COLO668 (cell line): ENCODE data around the gene CTSO.
"Not testable (repeated sequence)": the region's sequence is repeated elsewhere in the genome, so short reads cannot be mapped to it uniquely, and the experiment has no call there.

Source experiments
- DNase-seq: peaks from one replicate; lab custom pipeline; 2025; ENCODE audit not compliant: unreplicated experiment; lab: John Stamatoyannopoulos, UW

Gene CTSO

DNA sequence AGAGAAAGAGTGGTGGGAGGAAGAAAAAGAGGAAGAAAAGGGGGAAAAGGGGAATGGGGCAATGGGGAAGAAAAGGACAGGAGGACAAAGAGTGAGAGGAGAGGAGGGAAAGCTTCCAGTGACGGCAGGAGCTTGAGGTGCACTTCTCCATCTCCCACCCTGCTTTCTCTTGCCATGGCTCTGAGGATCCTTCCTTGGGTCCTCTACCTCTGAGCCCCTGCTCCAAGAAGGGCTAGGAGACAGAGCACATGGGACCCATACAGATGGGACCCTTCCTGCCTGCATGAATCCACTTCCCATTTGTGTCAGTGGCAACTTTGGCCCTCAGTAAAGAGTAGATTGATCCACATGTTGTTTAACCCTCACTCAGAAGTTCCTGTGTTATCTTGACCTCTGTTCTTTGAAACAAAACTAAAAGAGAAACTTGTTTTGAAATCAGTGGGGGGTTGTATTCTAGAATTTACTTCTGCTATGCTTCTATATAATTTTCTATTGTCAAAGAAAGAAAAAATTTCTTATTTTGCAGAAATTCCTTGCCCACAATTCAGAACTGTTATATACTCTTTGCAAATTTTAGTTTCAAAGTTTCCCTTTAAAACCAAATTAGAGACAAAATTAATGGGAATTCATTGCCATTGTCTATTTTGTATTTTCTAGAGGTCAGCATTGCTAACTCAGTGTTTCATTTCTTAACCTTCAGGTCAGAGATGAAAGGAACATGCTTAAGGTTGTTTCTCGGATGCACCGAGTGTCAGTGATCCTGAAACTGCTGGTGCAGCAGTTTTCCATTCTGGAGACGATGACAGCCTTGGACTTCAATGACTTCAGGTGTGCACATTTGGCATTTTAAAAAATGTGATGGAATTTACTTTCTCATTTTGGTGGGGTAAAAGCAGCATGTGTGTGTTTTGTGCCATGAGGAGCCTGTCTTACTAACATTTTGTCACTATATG is 45.2 kb downstream of the CTSO start:
- no peak for DNase-seq

DNA sequence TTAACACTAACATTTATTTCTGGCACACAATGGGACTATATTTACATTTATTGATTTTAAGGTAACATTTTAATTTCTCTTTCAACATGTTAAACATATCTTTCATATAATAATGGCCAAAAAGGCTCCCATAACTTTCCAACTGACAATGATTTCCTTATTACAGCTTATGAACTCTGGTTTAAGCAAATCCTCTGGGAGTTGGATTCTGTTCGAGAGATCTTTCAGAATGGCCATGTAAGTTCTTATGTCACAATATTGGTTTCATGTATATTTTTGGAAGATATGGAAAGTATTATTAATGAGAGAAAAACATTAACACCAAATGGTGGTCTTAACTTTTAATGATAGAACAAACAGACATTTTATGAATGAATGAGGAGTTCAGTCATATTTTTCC is 46.1 kb downstream of the CTSO start:
- DNase-seq, result no peak

DNA sequence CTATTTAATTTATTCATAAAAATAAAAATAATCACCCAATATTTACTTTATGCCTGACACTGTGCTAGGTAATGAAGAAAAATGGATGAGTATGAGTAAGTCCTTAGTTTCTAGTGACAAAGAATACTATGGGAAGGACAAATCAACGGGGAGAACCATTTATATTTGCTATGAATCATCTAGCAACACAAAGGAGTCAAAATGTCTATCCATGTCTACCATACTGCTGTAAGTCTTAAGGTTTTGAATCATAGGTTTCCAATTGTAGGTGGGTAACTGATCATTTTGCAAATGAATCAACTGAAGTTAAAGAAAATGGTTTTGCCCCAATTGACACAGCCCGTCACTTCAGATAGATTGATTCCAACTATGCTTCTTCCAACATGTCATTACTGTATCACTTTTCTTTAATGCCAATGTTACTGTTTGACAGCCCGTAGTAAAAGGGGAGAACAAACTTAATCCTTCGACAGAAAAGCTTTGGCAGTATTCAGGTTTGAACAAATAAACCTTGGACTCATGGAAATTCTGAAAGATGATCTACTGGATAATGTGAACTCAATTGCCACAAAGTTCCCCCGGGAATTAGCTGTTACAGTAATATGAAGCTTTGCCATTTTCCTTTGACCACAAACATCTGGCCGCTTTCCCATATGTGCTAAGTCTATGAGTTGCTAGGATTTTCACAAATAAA is 47.0 kb downstream of the CTSO start:
- DNase-seq, result peak; percentile 3

DNA sequence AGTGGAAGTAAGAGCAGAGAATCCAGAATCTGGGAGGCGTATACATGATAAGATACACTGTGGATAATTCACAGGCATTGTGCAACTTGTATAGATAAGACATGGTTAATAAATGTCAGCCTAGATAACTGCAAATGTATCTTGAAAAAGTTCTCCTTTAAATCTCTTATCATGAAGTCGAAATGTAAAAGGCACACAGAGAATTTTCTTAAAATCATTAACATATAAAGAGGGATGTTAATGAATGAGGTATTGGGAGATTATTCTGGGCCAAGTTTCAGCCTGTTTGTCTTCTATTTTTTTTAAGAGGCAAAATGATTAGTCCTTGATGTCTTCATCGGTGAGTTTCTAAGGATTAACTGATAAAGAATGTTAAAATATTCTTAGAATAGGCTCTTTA is 49.3 kb downstream of the CTSO start:
- DNase-seq, result no peak

DNA sequence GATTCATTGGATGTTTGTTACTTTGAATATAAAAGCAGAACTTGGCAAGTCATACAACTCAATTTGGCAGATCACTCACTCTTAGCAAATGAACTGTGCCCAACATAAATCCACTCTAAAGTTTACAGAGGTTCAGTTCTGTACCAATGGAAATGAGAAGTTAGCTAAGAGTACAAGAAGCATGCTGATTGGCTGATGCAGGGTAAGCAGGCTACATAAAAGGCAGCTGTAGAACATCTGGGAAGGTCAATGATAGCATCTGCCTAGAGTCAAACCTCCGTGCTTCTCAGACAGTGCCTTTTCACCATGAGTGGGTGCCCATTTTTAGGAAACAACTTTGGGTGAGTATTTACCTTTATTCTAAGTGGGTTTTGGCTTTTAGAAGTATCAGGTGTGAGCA is 50.2 kb downstream of the CTSO start, which contains the start of gene TDO2:
Gene TDO2 (plus strand): TSS at position 244 of the 400 bp plus-strand sequence. CDS start 63 bp downstream, at position 307.
- no peak for DNase-seq

DNA sequence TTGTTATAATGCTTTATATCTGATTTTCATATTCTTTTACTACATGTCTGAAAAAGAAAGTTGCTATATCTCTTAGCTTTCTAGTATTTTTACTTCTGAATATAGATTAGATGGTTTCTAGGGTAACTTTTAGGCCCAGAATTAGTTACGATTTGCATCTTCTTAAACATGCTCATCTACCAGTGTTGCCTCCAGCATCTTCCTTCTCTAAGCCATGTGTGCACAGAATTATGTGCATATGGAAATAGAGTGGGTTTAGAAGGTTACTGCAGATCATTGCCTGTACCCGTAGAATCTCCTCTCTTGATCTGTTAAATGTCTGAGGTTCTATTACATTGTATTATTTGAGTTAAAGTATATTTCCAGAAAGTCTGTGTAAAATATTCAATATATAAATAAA is 52.7 kb downstream of the CTSO start:
- no peak for DNase-seq

DNA sequence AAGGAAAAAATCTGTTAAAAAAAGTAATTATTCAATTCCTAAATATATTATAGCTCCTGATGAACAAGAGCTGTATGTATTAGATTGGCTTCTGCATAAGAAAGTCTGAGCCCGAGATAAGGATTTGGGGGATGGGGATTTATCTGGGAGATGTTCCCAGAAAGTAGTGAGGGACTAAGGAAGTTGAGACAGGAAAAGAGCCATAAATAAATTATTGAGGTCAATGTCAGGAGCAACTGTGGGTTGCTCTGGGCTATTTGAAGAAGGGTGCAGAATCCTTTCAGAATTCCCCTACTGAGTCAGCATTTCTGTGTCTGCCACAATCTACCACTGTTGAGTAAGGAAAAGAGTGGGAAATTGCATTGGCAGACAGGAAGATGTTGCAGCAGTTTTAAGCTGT is 53.3 kb downstream of the CTSO start:
- no peak for DNase-seq

DNA sequence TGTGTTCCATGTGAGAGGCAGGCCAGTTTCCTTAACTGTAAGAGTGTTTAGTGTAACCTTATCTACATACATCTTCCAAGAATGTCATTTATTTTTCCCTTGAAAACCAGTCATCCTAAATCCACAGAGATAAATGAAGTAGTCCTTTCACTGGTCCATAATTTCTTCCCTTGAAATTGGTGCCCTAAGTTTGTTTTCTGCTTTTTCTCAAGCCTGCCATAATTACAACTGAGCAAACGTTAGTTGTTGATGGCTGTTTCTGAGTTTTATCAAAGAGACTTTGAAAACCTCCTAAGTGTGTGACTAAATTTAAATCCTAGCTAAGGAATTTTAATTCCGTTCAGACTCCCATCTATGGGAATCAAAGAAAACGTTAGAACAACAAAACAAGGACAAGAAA is 53.8 kb downstream of the CTSO start:
- no peak for DNase-seq

DNA sequence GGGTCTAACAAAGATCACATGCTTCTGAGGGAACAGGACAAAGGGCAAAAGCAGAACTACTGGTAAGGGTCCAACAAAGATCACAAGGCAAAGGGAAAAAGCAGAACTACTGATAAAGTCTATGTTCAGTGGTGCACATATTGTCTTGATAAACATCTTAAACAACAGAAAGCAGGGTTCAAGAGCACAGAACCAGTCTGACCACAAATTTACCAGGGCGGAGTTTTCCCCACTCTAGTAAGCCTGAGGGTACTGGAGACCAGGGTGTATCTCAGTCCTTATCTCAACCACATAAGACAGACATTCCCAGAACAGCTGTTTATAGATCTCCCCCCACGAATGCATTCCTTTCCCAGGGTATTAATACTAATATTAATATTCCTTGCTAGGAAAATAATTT is 55.3 kb downstream of the CTSO start:
- not testable (repeated sequence) for DNase-seq

DNA sequence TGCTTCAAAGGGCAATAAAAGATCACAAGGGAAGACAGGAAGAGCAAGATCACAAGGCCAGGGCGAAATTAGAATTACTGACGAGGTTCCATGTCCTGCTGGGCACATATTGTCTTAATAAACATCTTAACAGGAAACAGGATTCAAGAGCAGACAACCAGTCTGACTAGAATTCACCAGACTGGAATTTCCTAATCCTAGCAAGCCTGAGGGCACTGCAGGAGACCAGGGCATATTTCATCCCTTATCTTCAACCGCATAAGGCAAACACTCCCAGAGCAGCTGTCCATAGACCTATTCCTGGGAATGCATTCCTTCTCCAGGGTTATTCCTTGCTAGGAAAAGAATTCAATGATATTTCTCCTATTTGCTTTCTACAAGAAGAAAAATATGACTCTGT is 62.6 kb downstream of the CTSO start:
- no peak for DNase-seq

DNA sequence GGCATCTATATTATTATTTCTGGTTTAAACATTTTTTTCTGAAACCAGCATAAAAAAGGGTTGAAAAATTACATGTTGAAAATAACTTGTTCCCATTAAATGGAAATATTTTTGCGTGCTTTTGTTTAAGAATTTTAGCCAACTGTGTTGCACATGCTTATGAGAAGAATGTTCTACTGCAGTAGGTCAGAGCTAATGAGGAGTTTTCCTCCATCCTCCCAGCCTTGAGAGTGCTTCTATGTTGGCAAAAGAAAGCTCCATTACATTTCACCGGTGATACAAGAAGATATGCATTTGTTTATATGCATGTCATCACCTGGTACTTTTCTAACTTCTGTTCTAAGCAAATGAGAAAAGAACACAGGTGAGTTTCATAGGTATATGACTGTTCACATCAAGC is 63.7 kb downstream of the CTSO start:
- DNase-seq, result no peak

DNA sequence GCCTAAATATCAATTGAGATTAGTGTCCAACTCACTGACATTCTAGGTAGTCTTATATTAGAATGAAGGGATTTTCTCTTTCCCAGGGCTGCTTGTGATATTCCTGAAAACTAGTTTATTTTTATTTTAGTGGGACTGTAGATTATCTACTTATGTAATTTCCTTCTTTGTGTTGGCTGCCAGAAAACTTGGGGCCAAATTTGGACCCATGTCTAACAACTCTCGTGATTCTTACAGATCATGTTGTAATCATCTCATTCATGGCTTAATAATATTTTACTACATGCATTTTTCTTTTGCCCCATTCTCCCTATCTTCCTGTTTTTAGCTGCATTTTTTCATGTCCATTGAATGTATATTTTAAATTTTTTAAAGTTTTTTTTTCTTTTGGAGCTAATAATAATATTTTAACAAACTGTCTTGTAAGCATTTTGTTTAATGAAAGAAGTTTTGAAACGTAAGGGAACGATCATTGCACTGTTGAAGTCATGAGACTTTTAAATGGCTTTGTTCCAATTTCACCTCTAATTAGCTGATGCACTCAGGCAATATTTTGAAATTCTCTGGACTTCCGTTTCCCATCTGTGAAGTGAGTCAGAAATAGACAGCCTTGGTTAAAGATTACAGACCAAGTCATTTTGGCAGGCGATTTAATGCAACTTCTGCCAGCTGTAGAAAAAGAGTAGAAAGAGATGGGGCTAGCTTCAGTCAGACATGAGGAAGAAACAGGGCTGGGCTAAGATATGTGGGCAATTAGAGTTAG is 64.5 kb downstream of the CTSO start:
- no peak for DNase-seq

DNA sequence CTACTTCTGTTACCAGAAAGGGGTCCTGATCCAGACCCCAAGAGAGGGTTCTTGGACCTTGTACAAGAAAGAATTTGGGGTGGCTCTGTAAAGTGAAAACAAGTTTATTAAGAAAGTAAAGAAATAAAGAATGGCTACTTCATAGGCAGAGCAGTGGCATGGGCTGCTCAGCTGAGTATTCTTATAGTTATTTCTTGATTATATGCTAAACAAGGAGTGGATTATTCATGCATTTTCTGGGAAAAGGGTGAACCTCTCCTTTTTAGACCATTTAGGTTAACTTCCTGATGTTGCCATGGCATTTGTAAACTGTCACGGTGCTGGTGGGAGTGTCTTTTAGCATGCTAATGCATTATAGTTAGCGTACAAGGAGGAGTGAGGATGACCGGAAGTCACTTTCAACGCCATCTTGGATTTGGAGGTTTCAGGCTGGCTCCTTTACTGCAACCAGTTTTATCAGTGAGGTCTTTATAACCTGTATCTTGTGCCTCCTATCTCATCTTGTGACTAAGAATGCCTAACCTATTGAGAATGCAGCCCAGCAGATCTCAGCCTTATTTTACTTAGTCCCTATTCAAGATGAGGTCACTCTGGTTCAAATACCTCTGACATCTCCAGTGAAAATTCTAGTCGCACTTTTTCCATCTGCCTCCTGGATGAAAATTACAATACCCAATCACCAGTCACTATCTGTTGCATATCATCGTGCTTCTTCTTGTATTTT is 65.7 kb downstream of the CTSO start:
- no peak for DNase-seq

DNA sequence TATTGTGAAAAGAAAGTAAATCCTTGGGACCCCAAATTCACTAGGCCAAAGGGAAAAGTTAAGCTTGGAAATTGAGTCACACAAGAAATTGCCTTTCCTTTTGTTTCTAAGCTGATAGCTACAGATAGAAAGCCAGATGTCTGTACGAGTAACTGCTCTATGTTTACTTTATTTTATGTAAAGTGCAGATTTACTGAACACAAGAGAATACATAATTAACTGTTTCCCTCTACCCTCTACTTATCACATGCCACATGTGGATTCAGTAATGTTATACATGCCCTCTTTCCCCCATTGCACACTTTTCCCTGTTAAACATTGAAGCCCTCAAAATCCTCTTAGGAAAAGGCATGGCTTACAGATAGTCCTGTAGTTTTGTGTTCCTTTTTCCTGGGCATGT is 66.6 kb downstream of the CTSO start:
- DNase-seq, result no peak

DNA sequence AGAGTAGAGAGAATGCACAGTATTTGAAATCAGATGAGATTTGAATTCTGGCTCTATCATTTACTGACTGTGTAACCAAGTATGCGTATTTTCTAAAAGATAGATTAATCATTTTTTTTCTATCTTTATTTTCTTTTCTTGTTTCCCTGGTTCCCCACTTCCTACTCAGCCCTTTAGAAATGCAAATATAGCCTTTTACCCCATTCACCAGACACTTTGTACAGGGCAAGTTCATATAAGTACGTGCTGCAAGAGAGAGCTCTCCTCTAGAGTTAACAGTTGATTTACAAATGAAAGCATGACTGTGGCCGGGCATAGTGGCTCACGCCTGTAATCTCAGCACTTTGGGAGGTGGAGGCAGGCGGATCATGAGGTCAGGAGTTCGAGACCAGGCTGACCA is 68.0 kb downstream of the CTSO start:
- DNase-seq, result no peak

DNA sequence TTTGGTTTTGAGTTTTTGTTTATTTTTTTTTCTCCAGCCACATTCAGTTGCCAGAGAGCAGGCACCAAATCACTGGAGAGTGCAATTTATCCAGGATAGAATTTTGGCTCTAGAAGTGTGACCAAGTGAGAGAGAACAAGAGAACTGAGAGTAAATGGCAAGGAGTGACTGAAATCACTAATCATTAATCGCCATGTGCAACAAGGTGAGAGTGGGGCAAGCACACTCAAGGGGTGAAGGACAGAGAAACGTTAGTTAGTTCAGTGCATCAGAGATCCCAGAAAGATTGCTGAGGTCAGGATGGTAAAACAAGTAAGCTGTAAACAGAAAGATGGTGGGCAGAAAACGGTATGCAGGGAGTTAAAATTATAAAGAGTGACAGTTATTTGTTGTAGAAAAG is 69.8 kb downstream of the CTSO start:
- DNase-seq, result no peak

DNA sequence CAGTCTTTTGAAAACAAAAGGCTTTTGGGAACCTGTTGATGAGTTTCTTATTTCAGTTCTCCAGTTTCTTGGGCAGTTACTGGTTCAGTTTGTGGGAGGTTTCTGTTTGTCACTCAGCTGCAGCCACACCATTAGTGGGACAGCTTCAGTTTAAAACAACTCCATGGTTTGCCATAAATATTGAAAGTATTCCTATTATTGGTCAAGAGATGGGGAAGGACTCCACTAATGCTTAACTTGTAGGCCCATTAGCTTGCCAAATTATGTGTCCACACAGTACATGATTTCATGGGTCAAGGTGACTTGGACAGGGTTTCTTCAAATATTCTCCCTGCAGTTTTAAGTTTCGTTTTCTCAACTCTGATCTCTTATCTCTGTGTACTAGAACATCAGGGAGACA is 72.1 kb downstream of the CTSO start:
- no peak for DNase-seq

DNA sequence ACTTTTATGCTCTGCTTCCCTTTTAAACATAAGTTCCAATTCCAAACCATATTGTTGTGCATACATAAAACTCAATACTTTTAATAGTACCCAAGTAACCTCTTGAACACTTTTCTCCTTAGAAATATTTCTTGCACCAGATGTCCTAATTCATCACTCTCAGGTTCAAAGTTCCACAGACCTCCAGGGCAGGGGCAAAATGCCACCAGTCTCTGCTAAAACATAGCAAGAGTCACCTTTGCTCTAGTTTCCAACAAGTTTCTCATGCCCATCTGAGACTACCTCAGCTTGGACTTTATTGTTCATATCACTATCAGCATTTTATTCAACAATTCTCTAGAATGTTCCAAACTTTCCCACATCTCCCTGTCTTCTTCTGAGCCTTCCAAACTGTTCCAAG is 73.9 kb downstream of the CTSO start:
- no peak for DNase-seq

DNA sequence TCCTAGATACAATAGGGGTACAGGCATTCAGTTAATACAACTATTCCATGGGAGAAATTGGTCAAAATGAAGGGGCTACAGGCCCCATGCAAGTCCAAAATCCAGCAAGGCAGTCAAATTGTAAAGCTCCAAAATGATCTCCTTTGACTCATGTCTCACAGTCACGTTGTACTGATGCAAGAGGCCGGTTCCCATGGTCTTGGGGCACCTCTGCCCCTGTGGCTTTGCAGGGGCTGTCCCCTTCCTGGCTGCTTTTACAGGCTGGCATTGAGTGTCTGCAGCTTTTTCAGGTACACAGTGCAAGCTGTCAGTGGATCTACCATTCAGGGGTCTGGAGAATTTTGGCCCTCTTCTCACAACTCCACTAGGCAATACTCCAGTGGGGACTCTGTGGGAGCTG is 75.1 kb downstream of the CTSO start:
- no peak for DNase-seq

DNA sequence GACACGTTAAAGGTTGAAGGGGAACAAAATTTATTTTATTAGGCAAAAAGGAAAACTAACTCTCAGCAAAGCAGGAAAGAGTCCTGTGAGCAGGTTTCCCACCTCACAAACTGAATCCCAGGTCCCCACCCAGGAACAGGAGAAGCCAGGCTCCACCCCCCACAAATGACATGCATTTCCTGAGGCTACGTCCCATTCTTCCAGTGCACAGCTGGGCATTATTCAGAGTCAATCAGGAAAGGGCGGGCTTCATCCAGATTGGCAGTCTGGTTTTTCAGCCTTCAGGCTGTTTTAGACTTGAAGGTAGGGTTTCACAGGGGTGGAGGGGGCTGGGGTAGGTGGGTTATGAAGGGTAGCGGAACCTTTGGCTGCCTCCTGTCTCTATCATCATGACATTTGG is 75.7 kb downstream of the CTSO start:
- DNase-seq, result no peak

DNA sequence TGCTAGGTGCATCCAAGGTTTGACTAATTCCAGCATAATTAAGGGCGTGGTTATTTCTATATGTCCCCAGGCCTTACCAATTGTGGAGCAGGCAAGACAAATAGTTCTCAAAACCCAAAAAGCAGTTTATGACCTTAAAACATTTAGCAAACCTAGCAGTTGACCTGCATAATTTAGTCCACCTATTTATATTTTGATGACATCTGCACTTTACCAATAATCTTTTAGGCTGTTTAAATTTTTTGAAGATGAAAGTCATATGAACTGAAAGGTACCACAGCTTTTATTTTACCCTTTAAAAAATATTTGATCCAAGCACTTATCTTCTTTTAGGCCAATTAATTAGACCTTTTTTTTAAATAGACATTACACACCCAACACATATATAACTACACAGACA is 77.8 kb downstream of the CTSO start:
- DNase-seq, result no peak
